Lower leg skin (tissue), 3 donors: ENCODE results near the gene MYT1.

ENCODE experiments used
- POLR2A ChIP-seq, 2 donors: fragments of 450-650 bp; IDR thresholded peaks; one replicate each; pipeline ENCODE4 v1.6.1; 2016 to 2017; ENCODE audit warnings: antibody characterized with exemption in 2 of 2, mild to moderate bottlenecking in 1 of 2, moderate library complexity in 1 of 2
- TF ChIP-seq, protein P1 (sequence below), 3 donors: fragments of 450-650 bp; IDR thresholded peaks; one replicate each; pipeline ENCODE4 v1.5.1; 2016; ENCODE audit warnings: antibody characterized with exemption in 3 of 3, mild to moderate bottlenecking in 3 of 3, moderate library complexity in 2 of 3

DNA sequence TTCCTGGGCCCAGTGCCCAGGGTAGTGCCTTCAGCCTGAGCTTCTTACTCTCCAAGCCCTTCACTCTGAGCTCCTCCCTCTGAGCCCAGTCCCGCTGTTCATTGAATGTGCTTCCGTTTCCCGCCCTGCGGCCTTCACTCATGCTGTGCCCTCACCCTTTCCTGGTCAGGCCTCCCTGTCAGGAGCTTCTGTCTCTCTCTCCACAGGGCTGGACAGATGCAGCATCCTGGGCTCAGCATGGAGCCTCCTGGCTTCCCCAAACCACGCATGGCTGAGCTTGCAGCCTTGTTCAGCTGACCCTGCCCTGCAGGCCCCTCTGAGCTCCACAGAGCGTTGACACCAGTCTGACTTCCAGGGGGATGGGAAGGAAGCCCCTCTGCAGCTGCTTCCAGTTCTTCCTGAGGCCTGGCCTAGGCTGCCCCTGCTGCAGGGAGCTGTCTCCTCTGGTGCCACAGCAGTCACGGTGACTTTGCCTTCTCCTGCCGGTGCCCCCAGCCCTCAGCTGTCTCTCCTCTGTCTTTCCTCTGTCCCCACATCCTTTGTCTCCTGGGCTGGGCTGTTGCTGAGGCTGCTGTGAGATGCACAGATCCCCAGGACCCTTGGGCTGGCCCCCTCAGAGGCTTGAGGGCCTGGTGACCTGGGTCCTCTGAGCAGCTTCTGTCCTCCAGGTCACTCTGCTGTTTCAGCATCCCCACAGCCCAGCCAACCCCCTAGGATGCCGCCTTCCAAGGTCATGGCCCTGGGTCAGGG lies 7.9 kb upstream of the MYT1 start:
- TF ChIP-seq, protein P1, sequence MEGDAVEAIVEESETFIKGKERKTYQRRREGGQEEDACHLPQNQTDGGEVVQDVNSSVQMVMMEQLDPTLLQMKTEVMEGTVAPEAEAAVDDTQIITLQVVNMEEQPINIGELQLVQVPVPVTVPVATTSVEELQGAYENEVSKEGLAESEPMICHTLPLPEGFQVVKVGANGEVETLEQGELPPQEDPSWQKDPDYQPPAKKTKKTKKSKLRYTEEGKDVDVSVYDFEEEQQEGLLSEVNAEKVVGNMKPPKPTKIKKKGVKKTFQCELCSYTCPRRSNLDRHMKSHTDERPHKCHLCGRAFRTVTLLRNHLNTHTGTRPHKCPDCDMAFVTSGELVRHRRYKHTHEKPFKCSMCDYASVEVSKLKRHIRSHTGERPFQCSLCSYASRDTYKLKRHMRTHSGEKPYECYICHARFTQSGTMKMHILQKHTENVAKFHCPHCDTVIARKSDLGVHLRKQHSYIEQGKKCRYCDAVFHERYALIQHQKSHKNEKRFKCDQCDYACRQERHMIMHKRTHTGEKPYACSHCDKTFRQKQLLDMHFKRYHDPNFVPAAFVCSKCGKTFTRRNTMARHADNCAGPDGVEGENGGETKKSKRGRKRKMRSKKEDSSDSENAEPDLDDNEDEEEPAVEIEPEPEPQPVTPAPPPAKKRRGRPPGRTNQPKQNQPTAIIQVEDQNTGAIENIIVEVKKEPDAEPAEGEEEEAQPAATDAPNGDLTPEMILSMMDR (IDR thresholded peaks at IDR 0.05): no peak
- no peak for TF ChIP-seq POLR2A (IDR thresholded peaks at IDR 0.05)
